HG03159 (cell line): ENCODE data around the gene IKZF5.
A peak's percentile ranks its signal among the peaks of the same experiment; 100 is the strongest.

Experiments used
- ATAC-seq: cut with Tn5 transposase; IDR thresholded peaks from one replicate; pipeline ENCODE4 v1.9.1; 2021; ENCODE audit warnings: mild to moderate bottlenecking, moderate library complexity; ENCODE audit not compliant: unreplicated experiment

IKZF5 gene

DNA sequence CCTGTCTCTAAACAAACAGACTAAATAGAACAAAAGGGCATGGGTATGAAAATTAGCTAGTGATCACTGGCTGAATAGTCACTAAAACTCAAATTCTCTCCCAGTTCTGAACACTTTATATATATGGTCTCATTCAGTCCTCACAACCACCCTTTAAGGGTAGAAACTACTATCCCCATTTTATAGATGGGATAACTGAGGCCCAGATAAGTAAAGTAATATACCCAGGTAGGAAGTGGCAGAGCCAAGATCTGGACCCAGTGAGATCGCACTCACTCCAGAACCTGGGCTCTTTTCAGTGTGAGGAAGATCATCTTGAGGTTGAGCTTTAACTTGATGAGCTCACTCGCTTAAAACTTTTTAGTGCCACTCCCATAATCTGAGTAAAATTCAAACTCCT, 23.9 kb downstream of the IKZF5 start:
- ATAC-seq: no peak

DNA sequence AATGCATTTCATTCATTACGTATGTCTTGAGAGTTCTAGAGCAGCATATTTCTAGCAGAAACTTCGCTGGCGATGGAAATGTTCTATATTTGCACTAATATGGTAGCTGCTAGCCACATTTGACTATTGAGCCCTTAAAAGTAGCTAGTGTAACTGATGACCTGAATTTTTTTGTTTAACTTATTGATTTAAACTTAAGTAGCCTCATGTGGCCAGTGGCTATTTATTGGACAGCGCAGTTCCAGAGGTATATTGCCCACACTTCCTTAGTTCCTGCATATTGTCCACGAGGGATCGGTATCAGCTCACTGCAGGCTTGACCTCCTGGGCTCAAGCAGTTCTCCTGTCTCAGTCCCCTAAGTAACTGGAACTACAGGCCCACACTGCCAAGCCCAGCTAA, 24.7 kb downstream of the IKZF5 start:
- ATAC-seq: no peak

DNA sequence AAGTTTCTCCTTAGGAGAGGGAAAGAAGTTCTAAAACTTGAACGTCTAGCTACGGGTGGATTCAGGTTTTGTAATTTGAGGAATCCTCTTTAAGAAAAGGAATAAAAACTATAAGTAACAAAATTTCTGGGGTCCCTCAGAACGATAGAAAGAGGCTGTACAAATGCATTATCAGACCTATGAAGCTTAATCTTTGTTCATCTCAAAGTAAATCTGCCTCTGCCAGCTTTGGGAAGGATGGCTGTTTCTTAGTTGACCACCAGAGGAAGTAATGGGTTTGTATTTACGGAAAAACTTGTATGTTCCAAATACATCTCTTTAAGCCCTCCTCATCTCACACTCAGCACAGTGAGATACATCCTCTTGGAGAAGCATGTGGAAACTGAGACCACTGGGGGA, 27.5 kb downstream of the IKZF5 start:
- ATAC-seq: no peak

DNA sequence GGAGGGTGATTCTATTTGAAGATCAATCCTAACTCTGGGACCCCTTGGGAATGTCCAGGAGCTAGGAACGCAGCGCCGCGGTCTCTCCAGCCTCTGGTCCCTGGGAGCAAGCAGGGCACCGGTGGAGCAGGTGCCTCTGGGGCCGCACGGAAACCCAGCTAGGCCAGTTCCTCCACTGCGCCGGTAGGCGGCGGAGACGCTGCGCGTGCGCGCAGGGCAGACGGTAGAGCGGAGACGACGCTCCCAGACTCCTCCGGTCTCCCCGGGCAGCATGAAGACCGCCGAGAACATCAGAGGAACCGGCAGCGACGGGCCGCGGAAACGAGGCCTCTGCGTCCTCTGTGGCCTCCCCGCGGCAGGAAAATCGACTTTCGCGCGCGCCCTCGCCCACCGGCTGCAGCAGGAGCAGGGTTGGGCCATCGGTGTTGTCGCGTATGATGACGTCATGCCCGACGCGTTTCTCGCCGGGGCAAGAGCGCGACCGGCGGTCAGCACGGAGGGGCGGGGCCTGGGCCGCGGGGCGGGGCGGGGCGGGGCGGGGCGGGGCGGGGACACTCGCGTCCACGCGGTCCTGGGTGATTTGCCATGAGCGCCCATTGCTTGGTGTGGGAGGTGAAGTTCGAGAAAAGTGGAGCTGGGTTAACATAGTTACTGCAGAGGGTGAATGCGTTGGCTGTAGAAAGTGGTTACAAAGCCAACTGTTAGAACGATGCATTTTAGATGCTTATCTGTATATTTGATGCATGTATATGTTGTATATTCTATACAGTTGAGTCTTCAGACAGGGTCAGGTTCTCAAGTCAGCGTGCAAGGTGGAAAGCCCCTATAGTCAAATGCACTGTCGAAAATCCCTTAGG, 28.2 kb downstream of the IKZF5 start, which contains the start of gene PSTK:
PSTK (plus strand) TSS at position 193 of the 857 bp plus-strand sequence; CDS start at position 272, 79 bp downstream.
- ATAC-seq: peak; percentile 96

DNA sequence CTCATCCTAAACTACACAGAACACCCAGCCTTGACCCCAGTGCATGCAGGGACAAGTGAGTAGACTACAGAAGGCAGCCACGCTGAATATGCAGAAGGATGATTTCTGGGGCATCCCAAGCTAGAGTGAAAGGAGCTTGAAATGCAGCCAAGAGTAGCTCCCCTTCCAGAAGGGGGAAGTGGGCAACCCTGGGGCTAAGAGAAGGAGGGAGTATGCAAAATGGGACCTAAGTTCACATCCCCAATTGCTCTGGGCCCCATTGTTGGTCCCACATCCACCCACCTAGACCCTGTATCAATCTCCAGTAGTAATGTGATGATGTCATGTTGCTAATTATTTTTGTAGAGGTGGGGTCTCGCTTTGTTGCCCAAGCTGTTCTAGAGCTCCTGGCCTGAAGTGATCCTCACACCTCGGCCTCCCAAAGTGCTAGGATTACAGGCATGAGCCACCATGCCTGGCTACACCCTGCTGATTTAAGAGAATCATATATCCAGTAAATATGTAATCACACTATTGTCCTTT, 34.0 kb downstream of the IKZF5 start:
- ATAC-seq: no peak

DNA sequence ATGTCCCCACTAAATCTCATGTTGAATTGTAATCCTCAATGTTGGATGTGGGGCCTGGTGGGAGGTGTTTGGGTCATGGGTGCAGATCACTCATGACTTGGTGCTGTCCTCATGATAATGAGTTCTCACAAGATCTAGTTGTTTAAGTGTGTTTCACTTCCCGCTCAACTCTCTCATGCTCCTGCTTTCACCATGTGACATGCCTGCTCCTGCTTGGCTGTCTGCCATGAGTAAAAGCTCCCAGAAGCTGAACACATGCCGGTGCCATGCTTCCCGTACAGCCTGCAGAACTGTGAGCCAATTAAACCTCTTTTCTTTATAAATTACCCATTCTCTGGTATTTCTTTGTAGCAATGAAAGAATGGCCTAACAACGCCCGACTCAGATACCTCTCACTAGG, 34.6 kb downstream of the IKZF5 start:
- ATAC-seq: no peak

DNA sequence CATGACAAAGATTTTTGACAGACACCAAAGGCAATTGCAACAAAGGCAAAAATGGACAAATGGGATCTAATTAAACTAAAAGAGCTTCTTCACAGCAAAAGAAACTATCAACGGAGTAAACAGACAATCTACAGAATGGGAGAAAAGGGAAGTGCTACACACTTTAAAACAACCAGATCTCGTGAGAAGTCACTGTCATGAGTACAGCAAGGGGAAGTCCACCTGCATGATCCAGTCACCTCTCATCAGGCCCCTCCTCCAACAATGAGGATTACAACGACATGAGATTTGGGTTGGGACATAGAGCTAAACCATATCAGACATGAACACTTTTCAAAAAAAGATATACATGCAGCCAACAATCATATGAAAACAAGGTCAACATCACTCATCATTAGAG, 39.9 kb downstream of the IKZF5 start:
- no peak for ATAC-seq

DNA sequence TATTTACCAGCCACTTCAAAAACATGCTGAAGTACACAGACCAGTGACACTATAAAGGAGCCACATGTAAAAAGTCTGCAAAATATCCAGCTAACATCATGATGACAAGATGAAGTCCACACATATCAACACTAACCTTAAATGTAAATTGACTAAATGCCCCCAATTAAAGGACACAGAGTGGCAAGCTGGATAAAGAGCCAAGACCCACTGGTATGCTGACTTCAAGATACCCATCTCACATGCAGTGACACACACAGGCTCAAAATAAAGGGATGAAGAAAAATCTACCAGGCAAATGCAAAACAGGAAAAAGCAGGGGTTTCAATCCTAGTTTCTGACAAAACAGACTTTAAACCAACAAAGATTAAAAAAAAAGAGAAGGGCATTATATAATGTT, 41.7 kb downstream of the IKZF5 start:
- no peak for ATAC-seq

DNA sequence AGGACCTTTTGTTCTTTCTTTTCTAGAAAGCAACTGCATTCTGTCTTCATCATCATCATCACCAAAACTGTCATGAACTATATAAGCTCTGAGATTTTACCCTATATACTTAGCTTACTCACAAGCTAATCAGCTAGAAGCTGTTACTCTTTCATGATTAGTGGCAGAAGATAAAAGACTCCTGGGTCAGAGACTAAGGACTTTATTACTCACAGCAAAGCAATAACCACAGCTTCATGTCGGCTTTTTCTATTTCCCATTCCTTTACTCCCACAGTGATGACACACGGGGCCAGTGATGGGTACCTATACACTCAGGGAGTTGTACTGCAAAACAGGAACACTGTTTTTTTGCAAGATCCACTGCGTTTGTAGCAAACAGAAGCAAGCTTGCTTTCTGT, 46.2 kb downstream of the IKZF5 start:
- no peak for ATAC-seq

DNA sequence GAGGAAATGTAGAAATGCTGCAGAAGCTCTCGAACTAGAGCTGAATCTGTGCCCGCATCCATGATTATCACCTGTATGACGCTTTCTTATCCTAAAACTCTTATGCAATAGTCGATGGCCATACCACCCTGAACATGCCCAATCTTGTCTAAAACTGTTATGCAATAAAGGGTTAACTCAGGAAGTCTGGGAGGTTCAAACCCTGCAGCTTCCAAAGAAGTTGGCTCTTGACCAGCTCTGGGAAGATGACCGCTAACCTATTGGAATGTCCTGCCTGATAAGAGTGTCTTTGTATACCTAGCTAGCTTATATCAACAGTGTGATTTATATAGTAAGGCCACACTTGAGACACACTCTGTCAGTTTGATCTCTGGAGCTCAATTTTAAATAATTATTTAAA, 51.1 kb downstream of the IKZF5 start:
- ATAC-seq: no peak

DNA sequence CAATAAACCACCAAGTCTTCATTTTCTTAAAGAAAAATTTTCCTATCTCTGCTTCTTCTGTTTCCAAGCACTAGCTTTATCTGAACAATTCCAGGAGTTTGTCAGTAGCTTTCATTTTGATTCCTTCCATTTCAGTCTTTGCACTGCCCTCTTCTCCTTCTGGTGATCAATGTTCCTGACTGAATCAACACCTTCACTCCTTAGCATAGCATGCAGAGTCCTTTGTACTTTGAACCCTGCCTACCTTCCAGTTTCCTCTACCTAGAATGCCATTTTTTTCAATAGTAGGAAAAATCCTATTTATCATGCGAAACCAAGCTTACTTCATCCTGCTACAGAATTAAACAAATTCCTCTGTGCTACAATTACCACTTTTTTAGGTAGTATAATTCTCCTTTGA, 52.7 kb downstream of the IKZF5 start:
- no peak for ATAC-seq

DNA sequence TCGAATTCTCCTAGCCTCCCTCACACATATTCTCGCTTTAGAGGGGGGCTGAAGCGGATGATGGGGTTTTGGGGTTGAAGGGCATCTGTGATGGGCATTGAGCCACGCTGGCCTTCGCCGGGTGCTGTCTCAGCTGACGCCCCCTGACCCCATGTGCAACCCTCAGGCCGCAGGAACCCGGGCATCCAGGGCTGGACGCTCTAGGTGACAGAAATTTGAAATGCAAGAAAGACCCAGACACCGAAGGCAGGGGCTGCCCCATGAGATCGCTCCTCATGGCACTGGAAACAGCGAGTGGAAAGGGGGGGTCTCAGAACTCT, 53.9 kb downstream of the IKZF5 start:
- ATAC-seq: no peak

DNA sequence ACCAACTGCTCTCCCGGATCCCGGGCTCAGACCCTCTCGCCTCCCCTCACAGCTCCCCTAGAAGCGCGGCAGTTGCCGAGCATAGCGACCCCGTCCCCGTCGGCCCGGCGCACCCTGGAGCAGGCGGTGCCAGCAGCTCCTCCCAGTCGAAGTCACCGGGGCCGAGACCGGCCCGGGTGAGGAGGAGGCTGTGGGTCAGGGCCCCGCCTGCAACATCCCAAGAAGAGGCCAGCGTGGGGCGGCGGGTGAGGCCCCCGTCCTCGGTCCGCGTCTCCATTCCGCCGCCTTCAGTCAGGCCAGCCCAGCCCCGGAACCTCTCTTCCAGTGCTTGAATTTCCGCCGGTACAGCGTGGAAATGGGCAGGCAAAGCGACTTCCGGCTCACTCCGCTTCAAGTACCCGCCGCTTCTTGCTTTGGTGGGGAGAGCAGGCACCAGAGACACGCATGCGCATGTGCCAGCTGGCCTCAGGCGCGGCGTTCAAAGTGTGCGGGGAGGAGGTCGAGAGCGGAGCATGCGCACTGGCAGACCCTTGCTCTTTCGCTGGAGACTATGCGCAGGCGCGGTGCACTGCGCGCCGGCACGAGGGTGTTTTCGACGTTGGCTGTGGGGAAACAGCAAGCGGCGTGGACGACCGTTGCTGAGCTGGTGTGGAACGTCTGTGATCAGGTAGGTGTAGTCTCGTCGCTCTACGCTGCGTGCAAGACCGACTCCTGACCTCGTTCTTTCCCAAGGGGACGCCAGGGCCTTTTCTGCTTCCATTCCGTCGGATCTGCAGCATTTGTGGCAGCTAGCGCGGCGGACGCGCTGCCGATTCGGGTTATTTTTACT, 54.5 kb downstream of the IKZF5 start, which contains the start of gene C10orf88:
C10orf88 (minus strand) TSS at position 326 of the 829 bp plus-strand sequence; CDS start at position 277, 49 bp downstream.
- peak; percentile 97 for ATAC-seq

DNA sequence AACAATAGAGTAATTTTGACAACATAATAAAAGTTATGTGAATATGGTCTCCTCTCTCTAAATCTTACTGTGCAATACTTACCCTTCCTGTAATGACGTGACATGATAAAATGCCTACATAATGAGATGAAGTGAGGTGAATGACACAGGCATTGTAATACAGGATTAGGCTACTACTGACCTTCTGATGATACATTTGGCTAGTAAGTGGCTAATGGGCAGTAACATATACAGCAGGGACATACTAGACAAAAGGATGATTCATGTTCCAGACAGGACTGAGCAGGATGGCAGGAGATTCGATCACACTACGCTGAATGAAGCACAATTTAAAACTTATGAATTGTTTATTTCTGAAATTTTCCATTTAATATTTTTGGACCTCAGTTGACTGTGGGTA, 59.3 kb downstream of the IKZF5 start:
- no peak for ATAC-seq
